ENCODE data around the gene MAPK8. TPM values are rescaled to one million over a fixed set of nuclear protein-coding genes. Genes with fewer than 3 reads are reported as not detected.
"Not testable (repeated sequence)": the region's sequence is repeated elsewhere in the genome, so short reads cannot be mapped to it uniquely, and the experiment has no call there.

The MAPK8 gene
- polyA plus RNA-seq, 2 of the 4 experiments (the other 2 are of a cell fraction): 29.6 to 71.4 TPM

DNA sequence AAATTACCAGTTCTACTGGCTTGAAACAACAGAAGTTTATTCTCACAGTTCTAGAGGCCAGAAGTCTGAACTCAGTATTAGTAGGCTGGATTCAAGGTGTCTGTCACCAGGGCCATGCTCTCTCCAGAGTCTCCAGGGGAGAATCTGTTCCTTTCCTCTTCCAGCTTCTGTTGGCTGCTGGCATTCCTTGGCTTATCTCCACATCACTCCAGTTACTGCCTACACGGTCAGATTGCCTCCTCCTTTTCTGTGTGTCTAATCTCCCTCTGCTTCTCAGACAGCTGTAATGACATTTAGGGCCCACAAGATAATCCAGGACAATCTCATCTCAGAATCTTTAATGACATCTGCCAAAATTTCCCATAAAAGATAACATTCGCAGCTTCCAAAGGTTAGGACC lies 36.6 kb downstream of the MAPK8 start:
- ChIA-PET CTCF (no interaction called here), POLR2A (no interaction called here)
- no peak overlapping the region for H3K4me3 ChIP-seq
- H3K4me1 ChIP-seq: no peaks in the 10 kb centered on the region
- DNase-seq (ENCODE audit: low read depth in 1 of 2, low spot score in 1 of 2) (no peak), FAIRE-seq (no peak), ATAC-seq (no peak)
- WGBS (ENCODE audit: missing lambda C conversion rate): 66% methylated on average over 2 of the region's 2 CpGs
- H3K9me3 ChIP-seq: peaks cover 6% of the 10 kb centered on the region; the same call in 2 of the 3 replicates
- no peak overlapping the region for H3K4me2 ChIP-seq
- TF ChIP-seq, protein P1, sequence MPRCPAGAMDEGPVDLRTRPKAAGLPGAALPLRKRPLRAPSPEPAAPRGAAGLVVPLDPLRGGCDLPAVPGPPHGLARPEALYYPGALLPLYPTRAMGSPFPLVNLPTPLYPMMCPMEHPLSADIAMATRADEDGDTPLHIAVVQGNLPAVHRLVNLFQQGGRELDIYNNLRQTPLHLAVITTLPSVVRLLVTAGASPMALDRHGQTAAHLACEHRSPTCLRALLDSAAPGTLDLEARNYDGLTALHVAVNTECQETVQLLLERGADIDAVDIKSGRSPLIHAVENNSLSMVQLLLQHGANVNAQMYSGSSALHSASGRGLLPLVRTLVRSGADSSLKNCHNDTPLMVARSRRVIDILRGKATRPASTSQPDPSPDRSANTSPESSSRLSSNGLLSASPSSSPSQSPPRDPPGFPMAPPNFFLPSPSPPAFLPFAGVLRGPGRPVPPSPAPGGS (IDR thresholded peaks at IDR 0.05): no peak
- TF ChIP-seq, protein P2, sequence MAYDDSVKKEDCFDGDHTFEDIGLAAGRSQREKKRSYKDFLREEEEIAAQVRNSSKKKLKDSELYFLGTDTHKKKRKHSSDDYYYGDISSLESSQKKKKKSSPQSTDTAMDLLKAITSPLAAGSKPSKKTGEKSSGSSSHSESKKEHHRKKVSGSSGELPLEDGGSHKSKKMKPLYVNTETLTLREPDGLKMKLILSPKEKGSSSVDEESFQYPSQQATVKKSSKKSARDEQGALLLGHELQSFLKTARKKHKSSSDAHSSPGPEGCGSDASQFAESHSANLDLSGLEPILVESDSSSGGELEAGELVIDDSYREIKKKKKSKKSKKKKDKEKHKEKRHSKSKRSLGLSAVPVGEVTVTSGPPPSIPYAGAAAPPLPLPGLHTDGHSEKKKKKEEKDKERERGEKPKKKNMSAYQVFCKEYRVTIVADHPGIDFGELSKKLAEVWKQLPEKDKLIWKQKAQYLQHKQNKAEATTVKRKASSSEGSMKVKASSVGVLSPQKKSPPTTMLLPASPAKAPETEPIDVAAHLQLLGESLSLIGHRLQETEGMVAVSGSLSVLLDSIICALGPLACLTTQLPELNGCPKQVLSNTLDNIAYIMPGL (CRISPR knock-in tag; IDR thresholded peaks at IDR 0.05; ENCODE audit: borderline replicate concordance): no peak
- H3K27ac ChIP-seq: no peak overlapping the region

DNA sequence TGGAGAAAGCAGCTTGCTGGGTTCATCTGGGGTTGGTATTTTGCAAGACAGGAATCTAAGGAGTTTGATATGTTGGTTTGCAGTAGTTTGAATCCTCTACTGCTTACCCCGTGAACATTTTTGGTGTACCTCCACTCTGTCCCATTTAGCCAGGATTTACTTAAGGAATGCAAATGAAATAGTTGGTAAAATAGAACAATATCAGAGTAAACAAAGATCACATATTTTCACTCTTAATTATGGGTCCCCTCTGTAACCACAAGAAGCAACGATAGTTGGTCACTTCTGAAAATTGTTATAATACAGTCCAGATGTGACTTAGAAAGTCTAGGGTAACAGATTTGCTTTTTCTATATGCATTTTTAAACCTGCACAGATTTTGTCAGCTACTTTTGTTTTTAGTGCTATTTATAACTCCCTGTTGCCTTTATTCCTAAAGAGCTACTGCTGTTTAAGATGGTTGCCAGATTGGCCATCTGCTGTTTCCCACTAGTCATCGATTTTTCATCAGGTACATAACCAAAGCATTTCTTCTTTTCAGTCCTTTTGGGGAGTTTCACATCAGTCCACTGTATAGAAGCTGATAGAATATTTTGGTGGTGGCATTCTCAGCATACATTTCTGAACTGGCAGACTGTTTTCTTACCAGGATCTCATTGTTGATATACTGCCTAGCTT lies 37.6 kb downstream of the MAPK8 start:
- ChIA-PET POLR2A (no interaction called here), CTCF (no interaction called here)
- H3K4me3 ChIP-seq: no peak overlapping the region

DNA sequence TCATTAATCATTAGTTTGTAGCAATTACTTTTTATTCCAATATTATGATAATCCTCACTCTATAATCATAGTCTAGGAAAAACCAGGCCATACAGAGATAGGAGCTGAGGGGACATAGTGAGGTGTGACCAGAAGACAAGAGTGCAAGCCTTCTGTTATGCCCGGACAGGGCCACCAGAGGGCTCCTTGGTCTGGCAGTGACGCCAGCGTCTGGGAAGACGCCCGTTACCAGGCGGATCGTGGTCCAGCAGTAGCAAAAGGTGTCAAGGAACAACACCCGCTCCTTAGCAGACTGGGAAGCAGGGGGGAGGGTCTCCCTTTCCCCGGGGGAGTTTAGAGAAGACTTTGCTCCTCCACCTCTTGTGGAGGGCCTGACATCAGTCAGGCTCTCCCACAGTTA lies 39.8 kb downstream of the MAPK8 start:
- H3K27ac ChIP-seq, POLR2A ChIA-PET, H3K4me2 ChIP-seq, H3K4me3 ChIP-seq, ATAC-seq, H3K4me1 ChIP-seq, FAIRE-seq: not testable (repeated sequence)
- H3K9me3 ChIP-seq: peaks cover 10% of the 10 kb centered on the region; the same call in 2 of the 3 replicates
- CTCF ChIA-PET: interaction anchor here (0.7 to 1.5 kb wide), 2 partner anchors 13 to 35 kb away, joined by 4 read pairs; no protein-coding TSS in a partner anchor
- WGBS (ENCODE audit: missing lambda C conversion rate): 76% methylated on average over 9 of the region's 9 CpGs
- DNase-seq (ENCODE audit: low read depth in 1 of 2, low spot score in 1 of 2): peak in 1 of 2 experiments; percentile 11

More for the DNA sequence above, 37.6 kb downstream of the MAPK8 start:
- no peak for DNase-seq (ENCODE audit: low read depth in 1 of 2, low spot score in 1 of 2)
- Histone ChIP-seq H3K27ac (no peak overlapping the region), H3K4me1 (no peaks in the 10 kb centered on the region), H3K4me2 (no peak overlapping the region), H3K9me3 (peaks cover 10% of the 10 kb centered on the region; the same call in 2 of the 3 replicates)
- ATAC-seq: no peak
- 75% methylated on average over 3 of the region's 3 CpGs for WGBS (ENCODE audit: missing lambda C conversion rate)
- peak; percentile 41 for TF ChIP-seq MAFK (IDR thresholded peaks at IDR 0.05; ENCODE audit: partially characterized antibody)
- TF ChIP-seq, protein P3, sequence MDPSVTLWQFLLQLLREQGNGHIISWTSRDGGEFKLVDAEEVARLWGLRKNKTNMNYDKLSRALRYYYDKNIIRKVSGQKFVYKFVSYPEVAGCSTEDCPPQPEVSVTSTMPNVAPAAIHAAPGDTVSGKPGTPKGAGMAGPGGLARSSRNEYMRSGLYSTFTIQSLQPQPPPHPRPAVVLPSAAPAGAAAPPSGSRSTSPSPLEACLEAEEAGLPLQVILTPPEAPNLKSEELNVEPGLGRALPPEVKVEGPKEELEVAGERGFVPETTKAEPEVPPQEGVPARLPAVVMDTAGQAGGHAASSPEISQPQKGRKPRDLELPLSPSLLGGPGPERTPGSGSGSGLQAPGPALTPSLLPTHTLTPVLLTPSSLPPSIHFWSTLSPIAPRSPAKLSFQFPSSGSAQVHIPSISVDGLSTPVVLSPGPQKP (IDR thresholded peaks at IDR 0.05; ENCODE audit: low read depth, low read length): no peak
- TF ChIP-seq, protein P4, sequence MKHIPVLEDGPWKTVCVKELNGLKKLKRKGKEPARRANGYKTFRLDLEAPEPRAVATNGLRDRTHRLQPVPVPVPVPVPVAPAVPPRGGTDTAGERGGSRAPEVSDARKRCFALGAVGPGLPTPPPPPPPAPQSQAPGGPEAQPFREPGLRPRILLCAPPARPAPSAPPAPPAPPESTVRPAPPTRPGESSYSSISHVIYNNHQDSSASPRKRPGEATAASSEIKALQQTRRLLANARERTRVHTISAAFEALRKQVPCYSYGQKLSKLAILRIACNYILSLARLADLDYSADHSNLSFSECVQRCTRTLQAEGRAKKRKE (CRISPR knock-in tag; IDR thresholded peaks at IDR 0.05; ENCODE audit: low read depth): no peak
- no peak for FAIRE-seq

DNA sequence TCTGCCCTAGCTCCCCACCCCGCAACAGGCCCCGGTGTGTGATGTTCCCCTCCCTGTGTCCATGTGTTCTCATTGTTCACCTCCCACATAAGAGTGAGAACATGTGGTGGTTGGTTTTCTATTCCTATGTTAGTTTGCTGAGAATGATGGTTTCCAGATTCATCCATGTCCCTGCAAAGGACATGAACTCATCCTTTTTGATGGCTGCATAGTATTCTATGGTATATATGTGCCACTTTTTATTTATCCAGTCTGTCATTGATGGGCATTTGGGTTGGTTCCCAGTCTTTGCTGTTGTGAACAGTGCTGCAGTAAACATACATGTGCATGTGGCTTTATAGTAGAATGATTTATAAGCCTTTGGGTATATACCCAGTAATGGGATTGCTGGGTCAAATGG lies 41.1 kb downstream of the MAPK8 start:
- FAIRE-seq; H3K4me2 ChIP-seq; H3K4me3 ChIP-seq; DNase-seq (ENCODE audit: low read depth in 1 of 2, low spot score in 1 of 2); ATAC-seq; H3K27ac ChIP-seq; H3K4me1 ChIP-seq; POLR2A ChIA-PET: not testable (repeated sequence)
- peaks cover 10% of the 10 kb centered on the region; the same call in 2 of the 3 replicates for H3K9me3 ChIP-seq
- WGBS (ENCODE audit: missing lambda C conversion rate): 94% methylated on average over 2 of the region's 2 CpGs
- CTCF ChIA-PET: interaction anchor here (0.9 to 1.8 kb wide), 2 partner anchors 16 to 308 kb away, joined by 3 to 5 read pairs; no protein-coding TSS in a partner anchor

DNA sequence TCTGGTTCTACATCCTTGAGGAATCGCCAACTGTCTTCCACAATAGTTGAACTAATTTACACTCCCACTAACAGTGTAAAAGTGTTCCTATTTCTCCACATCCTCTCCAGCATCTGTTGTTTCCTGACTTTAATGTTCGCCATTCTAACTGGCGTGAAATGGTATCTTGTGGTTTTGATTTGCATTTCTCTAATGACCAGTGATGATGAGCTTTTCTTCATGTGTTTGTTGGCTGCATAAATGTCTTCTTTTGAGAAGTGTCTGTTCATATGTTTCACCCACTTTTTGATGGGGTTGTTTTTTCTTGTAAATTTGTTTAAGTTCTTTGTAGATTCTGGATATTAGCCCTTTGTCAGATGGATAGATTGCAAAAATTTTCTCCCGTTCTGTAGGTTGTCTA lies 41.5 kb downstream of the MAPK8 start:
- not testable (repeated sequence) for DNase-seq (ENCODE audit: low read depth in 1 of 2, low spot score in 1 of 2)

More for the DNA sequence above, 41.5 kb downstream of the MAPK8 start:
- ATAC-seq, H3K4me2 ChIP-seq, H3K4me3 ChIP-seq, H3K4me1 ChIP-seq, FAIRE-seq, H3K27ac ChIP-seq, POLR2A ChIA-PET: not testable (repeated sequence)
- peaks cover 10% of the 10 kb centered on the region; the same call in 2 of the 3 replicates for H3K9me3 ChIP-seq
- WGBS (ENCODE audit: missing lambda C conversion rate): 92% methylated on average over 4 of the region's 4 CpGs
- CTCF ChIA-PET: interaction anchor here (1.8 kb wide), 1 partner anchor 16 kb away, joined by 5 read pairs; no protein-coding TSS in a partner anchor

All from A549 (cell line).